ENCODE data around the gene PTPRQ.
"Not testable (repeated sequence)": the region's sequence is repeated elsewhere in the genome, so short reads cannot be mapped to it uniquely, and the experiment has no call there.

Gene PTPRQ

DNA sequence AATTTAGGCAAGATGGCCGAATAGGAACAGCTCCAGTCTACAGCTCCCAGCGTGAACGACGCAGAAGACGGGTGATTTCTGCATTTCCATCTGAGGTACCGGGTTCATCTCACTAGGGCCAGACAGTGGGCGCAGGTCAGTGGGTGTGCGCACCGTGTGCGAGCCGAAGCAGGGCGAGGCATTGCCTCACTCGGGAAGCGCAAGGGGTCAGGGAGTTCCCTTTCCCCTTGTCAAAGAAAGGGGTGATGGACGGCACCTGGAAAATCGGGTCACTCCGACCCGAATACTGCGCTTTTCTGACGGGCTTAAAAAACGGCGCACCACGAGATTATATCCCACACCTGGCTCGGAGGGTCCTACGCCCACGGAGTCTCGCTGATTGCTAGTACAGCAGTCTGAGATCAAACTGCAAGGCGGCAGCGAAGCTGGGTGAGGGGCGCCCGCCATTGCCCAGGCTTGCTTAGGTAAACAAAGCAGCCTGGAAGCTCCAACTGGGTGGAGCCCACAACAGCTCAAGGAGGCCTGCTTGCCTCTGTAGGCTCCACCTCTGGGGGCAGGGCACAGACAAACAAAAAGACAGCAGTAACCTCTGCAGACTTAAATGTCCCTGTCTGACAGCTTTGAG lies 33.6 kb downstream of the PTPRQ start:
- not testable (repeated sequence) for DNase-seq

- no peak for DNase-seq
Measured at GRCh38 chr12:80484746-80485145, 40.7 kb downstream of the PTPRQ start.

DNA sequence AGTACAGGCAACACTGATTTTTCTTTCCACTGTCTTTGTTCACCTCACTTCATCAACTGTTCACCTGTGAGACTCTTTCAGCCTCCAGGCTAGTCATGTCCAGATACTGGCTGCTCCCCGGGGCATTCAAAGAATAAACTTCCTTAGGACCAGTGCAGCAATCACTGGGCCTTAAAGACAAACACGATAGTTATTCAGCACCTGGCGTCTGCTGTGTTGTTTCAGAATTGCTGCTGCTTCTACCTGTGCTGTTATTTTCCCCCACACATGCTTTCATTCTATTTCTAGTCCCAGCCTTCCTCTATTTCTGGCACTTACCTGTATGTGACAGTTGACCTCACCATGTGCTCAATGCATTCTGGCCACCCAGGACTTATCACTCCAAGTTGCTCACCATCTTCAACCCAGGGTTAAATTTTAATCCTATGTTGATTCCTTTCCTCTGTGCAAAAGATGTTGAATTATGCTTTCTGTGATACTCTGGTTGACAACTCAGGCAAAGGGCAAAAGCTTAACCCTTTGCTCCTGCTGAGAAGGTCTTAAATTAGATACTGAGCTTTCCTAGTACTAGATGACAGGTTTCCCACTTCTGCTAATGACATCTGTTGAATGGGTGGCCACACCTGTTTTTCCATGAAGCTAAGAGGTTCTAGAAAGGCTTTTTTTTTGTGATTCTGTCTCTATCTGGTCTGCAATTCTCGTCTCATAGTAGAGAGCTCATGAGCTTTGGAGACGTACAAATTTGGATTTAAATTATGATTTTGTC lies 41.4 kb downstream of the PTPRQ start:
- no peak for DNase-seq

- DNase-seq = no peak
Measured at GRCh38 chr12:80490329-80490728, 46.3 kb downstream of the PTPRQ start.

GRCh38 chr12:80491166-80491565 lies 47.1 kb downstream of the PTPRQ start:
- no peak for DNase-seq

DNA sequence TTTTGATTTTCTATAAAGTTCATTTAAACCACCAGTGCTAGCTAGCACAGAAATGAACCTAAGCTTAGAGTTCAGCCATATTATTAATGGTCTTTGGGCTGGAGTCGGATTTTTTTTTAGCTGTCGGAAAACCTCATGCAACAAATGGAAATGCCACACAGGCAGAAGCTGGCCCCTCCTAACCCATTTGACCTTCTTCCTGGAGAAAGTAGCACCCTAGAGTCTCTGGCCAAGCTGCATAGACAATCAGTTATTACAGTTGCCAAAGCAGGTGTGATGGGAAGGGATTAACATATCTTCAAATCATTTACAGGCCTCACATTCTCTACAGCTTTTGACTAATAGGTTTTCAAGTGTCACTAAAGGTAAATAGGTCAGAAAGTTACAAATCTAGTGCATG lies 49.4 kb downstream of the PTPRQ start:
- no peak for DNase-seq

- DNase-seq = peak; percentile 0
Measured at GRCh38 chr12:80494836-80495235, 50.8 kb downstream of the PTPRQ start.

GRCh38 chr12:80498059-80498728 lies 54.2 kb downstream of the PTPRQ start:
- no peak for DNase-seq

- DNase-seq = no peak
Measured at GRCh38 chr12:80504389-80505163, 60.5 kb downstream of the PTPRQ start.

- DNase-seq = no peak
Measured at GRCh38 chr12:80509781-80510556, 65.9 kb downstream of the PTPRQ start.

GRCh38 chr12:80512781-80513180 lies 68.7 kb downstream of the PTPRQ start:
- DNase-seq = no peak

- DNase-seq = no peak
Measured at GRCh38 chr12:80513211-80513610, 69.2 kb downstream of the PTPRQ start.

DNA sequence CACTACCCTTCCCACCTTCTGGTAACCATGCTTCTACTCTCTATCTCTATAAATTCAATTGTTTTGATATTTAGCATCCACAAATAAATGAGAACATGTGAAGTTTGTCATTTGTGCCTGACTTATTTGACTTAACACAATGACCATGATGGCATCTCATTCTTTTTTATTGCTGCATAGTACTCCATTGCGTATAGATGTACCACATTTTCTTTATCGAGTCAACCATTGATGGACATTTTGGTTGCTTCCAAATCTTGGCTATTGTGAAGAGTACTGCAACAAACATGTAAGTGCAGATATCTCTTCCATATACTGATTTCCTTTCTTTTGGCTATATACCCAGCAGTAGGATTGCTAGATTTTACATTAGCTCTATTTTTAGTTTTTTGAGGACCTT lies 73.6 kb downstream of the PTPRQ start:
- DNase-seq = no peak

- DNase-seq = no peak
Measured at GRCh38 chr12:80531646-80532045, 87.6 kb downstream of the PTPRQ start.

- no peak for DNase-seq
Measured at GRCh38 chr12:80539029-80539428, 95.0 kb downstream of the PTPRQ start.

DNA sequence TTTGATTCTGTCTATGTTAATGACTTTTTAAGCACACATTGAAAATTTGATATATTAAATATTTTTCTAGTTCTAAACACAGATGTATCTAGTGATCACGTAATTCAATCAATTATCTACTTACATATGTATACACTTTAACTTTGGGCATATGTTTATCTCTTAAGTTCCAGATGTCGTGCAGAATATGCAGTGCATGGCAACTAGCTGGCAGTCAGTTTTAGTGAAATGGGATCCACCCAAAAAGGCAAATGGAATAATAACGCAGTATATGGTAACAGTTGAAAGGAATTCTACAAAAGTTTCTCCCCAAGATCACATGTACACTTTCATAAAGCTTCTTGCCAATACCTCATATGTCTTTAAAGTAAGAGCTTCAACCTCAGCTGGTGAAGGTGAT lies 105.3 kb downstream of the PTPRQ start:
- no peak for DNase-seq

GRCh38 chr12:80551897-80552296 lies 107.9 kb downstream of the PTPRQ start:
- DNase-seq = no peak

DNA sequence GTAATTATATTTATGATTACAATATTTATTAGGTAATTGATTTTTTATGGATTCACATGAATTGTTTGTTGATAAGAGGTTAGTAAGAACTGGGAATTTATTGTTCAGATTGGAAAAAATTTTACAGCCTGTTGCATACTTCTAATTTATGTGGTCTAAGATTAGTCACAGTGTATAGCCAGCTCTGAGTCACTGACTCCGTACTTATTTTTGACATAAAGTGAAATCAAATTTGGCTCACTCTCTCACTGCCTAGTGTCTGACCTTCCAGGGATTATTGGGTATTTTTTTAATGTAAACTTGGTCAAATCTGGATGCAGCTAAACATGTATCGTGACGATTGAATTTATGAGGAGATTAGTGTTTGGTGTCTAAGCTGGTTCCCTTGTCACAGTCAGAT lies 109.3 kb downstream of the PTPRQ start:
- no peak for DNase-seq

- no peak for DNase-seq
Measured at GRCh38 chr12:80556566-80556965, 112.5 kb downstream of the PTPRQ start.

- no peak for DNase-seq
Measured at GRCh38 chr12:80559766-80560165, 115.7 kb downstream of the PTPRQ start.

GRCh38 chr12:80565271-80565670 lies 121.2 kb downstream of the PTPRQ start:
- DNase-seq = peak; percentile 4

DNA sequence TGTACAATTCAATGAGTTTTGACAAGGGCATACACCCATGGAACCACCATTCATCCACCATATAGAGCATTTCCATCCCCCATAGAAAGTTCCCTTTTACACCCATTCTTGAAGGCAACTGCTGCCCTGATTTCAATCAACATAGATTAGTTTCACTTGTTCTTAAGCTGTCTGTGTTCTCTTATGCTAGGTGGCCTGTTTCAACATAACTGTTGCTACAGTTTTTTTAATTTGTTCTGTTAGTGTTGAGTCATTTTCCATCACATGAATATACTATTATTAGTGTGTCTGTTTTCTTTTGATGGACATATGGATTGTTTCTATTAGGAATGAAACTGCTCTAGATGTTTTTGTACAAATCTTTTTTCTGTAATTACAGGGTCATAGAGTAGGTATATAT lies 123.4 kb downstream of the PTPRQ start:
- no peak for DNase-seq
